Stimulated activated CD4-positive, alpha-beta T cell treated with anti-CD3 and anti-CD28 coated beads, Interleukin-12 subunit alpha, Interleukin-12 subunit beta, amount 100 ng/mL, for 24 hours (primary cell): ENCODE data around the gene OR10S1.
"Not testable (repeated sequence)": the region's sequence is repeated elsewhere in the genome, so short reads cannot be mapped to it uniquely, and the experiment has no call there.

Experiments used
- DNase-seq, 2 experiments: peaks; one replicate each; pipeline ENCODE4 v3.0.0-alpha.2; 2020; ENCODE audit warnings: low read depth in 2 of 2

The OR10S1 gene

DNA sequence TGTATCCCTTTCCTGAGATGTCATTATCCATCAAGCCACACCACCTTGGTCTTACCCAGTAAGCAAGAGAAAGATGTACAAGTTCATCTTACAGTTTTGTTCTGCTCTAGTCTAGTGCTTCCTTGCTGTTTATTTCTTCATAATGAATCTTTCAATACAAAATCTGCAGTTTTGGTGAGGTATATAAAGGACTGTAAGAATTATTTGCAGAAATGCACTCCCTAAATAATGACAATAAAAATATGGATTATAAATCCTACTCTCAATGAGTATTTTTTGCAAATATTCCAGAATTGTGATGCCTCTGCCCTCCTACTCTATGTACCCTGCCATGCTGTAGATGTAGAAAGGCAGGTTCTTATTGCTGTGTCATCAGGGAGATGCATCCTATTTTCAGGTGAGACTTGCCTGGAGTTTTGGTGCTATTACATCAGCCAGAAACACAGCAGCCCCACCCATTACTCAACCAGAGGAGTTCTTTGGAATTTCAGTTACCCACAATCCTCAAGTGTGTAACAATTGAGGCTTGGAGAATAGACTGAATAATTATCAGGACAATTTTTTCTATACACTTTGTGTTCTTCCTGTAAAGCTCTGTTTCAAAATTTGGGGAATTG, at the start of gene OR10S1:
TSS of gene OR10S1 (minus strand) at position 51 of the 617 bp plus-strand sequence. CDS start 117 bp downstream, outside the sequence.
- DNase-seq, result no peak

DNA sequence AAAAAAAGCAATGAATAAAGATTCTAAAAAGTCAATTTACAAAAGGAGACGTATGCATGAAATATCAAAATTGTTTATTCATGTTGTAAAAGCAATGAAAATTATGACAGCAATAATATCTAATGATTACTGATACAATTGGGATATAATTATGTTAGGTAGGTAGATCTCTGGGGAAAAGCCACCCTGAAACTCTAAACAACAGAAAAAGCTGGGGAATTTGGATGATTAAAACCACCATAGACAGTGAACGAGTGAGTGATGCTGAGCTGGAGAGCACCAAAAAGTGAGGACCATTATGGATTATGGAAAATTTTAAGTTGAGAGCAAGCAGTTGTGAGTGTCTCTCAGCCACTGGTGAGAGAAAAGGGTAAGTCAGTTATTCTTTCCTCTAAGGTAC, 48.9 kb upstream of the OR10S1 start, which contains the start of gene OR10G8:
TSS of gene OR10G8 (plus strand) at position 301 of the 400 bp plus-strand sequence. CDS start 2,825 bp downstream, outside the sequence.
- no peak for DNase-seq

GRCh38 chr11:124015837-124016236, 38.3 kb upstream of the OR10S1 start:
- not testable (repeated sequence) for DNase-seq

GRCh38 chr11:124012697-124013096, 35.1 kb upstream of the OR10S1 start, which contains the start of gene OR10G4:
TSS of gene OR10G4 (plus strand) at chr11:124012997. CDS start at chr11:124015575, 2,578 bp downstream.
- no peak for DNase-seq

- DNase-seq, result no peak
Measured at GRCh38 chr11:123995119-123995518, 17.5 kb upstream of the OR10S1 start, which contains the start of gene OR10G6. TSS of gene OR10G6 (minus strand) at chr11:123995161. CDS start at chr11:123995161, 0 bp downstream.

DNA sequence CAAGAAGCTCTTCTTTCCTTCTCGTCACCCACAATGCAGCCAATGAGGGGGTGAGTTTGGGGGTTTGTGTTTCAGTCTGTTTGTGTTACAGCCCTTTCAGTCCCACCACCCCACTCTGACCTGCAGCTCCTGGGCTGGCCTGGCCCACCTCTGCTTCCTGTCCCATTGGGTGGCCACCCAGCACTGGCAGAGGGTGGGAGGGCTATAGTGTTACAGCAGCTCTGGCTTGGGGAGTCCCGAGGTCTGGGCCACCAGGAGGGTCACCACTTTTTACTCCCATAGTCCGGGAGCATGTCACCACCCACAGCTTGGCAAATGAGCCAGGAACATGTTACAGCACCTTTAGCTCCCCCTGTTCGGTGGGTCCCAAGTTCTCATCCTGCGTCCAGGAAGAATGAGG, 1.7 kb upstream of the OR10S1 start:
- DNase-seq, result no peak

- no peak for DNase-seq
Measured at GRCh38 chr11:123976770-123977560, 616 bp downstream of the OR10S1 start.

DNA sequence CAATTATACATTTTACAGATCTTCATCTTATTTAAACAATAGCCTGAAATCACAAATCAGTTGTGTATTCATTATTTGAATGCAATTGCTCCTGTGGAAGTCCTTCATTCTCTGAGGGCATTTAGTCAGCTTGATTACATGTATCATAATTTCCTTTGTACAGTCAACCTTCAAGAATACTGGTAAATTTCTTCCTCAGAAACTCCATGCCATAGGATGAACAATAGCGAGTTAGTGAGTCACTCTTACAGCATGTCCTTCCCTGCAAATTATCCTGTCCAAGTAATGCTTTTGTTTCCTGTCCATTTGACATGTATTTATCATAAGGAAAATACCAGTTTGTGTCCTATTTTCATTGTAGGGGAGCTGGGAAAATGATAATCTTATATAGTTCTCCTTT, 3.8 kb downstream of the OR10S1 start:
- DNase-seq, result no peak

DNA sequence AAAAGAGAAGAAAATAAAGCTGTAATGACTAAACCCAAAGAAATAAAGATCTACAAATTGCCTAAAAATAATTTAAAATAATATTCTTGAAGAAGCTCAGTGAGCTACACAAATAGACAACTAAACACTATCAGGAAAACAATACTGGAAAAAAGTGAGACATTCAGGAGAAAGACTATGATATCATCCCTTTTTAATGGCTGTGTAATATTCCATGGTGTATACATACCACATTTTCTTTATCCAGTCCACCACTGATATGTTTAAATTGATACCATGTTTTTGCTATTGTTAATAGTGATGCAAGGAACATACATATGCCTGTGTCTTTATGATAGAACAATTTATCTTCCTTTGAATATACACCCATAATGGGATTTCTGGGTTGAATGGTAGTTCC, 20.8 kb downstream of the OR10S1 start:
- no peak for DNase-seq

DNA sequence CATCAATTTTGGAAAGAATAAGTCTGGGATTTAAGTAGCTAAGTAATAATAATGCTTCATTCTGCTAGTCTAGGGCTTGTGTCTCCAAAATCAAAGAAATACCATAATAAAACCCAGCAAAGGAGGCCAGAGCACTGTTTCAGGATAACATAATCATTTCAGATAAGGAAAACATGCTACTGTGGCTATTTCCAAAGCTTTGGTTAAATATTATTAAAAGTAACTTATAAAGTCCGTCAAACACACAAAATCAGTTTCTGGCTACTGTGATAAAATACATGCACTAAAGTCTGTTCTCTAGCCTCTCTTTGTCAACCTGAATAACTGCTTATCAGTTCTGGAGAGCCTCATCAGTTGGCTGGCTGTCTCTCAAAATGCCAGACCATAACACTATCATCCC, 32.4 kb downstream of the OR10S1 start:
- DNase-seq, result no peak

DNA sequence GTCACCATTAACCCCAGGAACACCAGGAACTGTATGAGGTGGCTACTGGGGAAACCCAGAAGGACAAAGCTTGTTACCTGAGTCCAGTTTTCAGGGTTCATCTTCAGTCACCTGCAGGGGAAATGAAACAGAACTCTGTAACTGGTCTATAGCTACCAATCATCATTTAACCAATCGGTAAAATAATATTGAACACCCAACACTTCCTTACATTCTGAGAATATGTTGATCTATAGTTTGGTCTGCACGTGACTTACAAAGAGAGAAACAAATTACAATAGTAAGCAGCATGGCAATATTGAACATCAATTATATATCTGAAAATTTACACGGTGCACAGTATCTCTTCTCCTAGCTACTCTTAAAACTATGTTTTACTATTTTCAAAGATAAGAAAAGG, 33.8 kb downstream of the OR10S1 start, which contains the start of gene OR6T1:
TSS of gene OR6T1 (minus strand) at position 101 of the 400 bp plus-strand sequence. CDS start at position 101, 0 bp downstream.
- DNase-seq, result no peak

GRCh38 chr11:123942413-123942812, 35.2 kb downstream of the OR10S1 start:
- DNase-seq, result no peak

GRCh38 chr11:123939317-123939716, 38.3 kb downstream of the OR10S1 start, which contains the start of gene OR4D5:
TSS of gene OR4D5 (plus strand) at chr11:123939617. CDS start at chr11:123939617, 0 bp downstream.
- no peak for DNase-seq
